GM19452 (cell line): ENCODE data around the gene GPNMB.
"Not testable (repeated sequence)": the region's sequence is repeated elsewhere in the genome, so short reads cannot be mapped to it uniquely, and the experiment has no call there.

ENCODE experiments used
- ATAC-seq: cut with Tn5 transposase; IDR thresholded peaks from one replicate; pipeline ENCODE4 v1.9.1; 2021; ENCODE audit not compliant: unreplicated experiment

Gene GPNMB

DNA sequence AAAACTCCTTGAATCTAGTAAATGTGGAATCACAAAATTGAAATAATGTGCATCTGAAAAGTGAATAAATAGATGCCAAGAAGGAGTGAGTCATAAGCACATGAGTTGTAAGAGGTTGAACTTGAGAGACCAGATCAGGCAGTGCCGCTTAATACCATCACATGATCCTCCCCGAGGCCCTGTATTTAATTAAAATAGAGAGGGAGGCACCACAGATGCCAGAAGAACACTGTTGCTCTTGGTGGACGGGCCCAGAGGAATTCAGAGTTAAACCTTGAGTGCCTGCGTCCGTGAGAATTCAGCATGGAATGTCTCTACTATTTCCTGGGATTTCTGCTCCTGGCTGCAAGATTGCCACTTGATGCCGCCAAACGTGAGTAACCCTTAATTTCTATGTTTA is at the start of gene GPNMB:
Gene GPNMB (plus strand): TSS at position 221 of the 400 bp plus-strand sequence. CDS start 83 bp downstream, at position 304.
- ATAC-seq, result no peak

DNA sequence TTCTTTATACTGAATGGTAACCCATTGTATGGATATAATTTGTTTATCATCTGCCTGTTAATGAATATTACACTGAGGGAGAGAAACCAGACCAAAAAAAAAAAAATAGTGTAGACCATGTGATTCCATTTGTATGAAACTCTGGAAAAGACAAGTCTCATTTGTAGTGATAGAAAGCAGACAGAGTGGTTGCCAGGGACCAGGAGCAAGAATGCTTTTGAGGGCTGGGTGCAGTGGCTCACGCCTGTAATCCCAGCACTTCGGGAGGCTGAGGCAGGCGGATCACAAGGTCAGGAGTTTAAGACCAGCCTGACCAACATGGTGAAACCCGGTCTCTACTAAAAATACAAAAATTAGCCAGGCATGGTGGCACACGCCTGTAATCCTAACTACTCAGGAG is 48.8 kb upstream of the GPNMB start:
- ATAC-seq, result not testable (repeated sequence)

DNA sequence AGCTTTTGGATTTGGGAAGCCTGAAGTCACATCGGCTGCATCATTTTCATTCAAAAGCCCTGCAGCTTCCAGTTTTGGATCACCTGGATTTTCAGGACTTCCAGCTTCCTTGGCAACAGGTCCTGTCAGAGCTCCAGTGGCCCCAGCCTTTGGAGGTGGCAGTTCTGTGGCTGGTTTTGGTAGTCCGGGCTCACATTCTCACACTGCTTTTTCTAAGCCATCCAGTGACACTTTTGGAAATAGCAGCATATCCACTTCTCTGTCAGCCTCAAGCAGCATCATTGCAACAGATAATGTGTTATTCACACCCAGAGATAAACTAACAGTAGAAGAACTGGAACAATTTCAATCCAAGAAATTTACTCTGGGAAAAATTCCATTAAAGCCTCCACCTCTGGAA is 46.2 kb upstream of the GPNMB start:
- ATAC-seq, result no peak

DNA sequence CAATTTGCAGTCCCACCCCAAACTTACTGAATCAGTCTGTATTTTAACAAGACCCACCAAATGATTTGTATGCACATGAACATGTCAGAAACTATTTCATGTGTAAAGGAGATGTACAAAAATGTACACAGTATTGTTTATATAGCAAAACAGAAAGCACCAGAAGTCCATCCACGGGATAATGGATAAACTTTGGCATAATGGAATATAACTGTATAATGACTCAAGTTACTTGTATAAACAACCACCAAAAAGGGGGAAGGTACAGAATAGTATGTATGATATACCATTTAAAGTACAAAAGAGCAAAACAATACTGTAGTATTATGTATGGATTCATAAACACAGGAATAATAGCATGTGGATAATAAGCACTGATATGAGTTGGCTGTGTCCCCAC is 42.3 kb upstream of the GPNMB start:
- ATAC-seq, result no peak

DNA sequence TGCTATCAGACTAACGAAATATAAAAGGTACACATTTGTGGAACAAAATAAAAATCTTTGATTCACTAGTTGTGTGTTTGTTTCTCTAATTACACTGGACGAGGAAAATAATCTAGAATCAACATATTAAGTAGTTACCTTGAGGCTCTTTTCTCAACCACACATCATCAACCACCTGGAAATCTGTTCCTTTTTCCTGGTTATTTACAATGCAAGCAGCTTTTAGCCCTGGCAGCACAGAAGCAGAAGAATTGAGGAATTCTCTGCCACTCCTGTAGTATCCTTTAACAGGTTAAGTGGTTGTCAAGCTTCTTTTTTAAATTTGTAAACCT is 41.0 kb upstream of the GPNMB start:
- ATAC-seq, result no peak

DNA sequence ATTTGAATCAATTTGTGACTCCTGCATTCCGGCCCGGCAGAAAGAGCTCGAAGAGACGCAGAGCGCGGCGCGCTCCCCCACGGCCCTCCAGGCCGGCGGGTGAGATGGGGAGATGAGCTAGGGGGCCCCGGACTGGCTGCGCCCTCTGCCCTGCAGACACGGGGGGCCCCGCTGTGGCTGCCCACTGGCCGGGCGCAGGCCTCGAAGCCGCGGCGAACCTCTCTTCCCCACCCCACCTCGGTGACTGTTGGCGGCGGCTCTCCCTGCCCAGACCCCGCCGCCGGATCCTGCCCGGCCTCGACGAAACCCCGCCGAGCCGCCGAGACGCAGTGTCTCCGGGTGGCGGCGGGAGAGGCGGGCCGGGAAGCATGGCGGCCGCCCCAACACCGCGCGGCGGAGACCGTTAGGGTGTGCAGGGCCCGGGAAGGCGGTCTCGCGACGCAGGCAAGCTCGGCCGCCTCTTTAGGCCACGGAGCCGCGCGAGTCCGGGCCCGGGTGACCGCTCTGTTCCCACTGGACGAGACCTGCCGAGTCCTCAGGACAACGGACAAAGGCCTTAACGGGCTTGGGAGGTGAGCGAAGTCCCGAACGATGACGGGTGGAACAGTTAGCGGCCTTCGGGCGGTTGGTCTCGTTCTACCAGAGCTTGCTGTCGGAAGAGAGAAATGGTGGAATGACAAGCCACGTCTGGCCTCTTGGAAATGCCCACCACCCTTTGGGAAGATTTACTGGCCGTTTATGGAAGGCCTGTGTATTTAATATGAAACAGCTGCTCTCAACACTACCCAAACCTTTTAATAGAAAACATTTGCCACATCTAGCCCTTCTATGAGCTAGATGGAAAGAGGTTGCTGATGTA is 40.4 kb upstream of the GPNMB start:
- ATAC-seq, result no peak

DNA sequence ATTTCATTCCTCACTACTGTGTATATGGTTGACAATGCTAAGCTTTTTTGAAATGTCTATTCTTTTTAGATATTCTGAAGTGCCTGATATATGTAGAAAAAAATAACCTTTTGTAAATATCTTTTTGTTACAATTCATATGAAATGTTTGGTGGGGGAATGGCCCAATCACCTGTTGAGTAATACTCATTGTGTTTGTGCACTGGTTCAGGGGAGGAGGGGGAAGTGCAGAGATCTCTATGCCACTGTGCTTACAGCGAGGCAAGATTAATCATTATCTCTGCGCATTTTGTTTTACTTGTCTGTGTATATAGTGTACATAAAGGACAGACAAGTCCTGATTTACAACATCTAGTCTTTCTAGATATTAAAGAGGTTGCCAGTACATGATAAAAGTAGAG is 39.6 kb upstream of the GPNMB start:
- no peak for ATAC-seq

DNA sequence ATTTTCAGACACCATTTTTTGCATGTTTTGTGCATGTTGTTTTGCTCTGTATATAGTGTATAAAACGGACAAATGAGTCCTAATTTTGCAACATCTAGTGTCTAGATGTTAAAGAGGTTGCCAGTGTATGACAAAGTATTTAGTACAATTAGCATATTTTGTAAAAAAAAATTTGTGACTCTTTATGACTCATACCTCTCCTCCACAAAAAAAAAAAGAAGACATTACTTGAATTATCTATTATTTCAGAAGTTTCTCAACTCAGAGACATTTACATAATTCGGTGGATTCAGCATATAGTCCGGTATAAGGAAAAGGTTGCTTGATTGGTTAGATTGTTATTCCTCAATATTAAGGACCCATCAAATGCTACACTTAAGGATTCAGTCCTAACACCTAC is 38.7 kb upstream of the GPNMB start:
- ATAC-seq, result no peak

DNA sequence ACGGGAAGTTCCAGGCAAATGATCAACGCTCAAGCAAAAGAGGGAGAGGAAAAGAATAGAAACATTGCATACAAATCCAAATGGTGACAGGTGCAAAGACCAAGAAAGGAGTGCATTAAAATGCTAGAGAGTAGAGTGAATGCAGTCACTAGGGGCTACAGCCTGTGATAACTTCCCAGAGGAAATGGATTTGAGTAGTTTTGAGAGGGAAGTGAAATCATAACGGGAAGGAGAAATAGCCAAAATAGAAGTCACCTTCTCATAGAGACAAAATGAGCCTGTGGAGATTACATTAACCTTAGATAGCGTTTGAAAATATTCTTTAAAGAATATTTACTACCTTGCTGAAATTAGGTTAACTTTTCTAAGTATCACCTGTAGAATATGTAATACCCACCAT is 38.3 kb upstream of the GPNMB start:
- ATAC-seq, result no peak

DNA sequence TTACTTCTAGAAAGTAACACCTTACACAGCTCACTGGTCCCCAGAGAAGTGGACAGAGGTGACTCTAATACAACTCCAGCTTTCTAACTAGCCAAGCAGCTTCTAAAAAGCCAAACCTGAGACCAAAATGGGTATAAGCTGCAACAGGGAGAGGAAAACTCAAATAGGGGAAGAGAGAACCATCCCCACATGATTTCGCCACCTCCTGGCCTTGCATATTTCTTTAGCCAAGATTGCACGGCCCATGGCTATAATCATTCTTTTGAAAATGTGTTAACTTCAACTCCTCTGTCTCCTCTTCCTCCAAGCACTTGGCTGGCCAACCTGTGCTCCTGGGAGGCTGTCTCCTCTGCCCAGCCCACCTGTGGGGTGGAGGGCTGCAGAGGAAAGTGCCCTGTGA is 36.1 kb upstream of the GPNMB start:
- no peak for ATAC-seq

DNA sequence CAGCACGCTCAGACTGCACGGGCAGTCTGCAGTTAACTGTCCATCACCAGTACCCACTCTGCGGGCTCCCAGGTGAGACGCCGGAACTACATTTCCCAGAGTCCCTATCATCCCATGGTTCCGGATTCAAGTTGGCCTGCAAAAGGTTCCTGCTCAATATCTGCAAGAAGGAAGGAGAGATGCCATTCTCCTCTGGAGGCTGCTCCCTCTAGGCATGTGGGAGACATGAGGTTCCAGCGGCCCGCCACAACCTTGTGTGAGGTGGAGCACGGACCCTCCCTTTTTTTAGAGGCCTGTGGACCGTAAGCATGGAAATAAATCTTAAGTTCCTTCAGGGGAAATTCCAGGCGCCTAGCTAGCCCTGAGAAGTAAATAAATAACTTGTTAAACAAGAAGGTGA is 35.0 kb upstream of the GPNMB start:
- no peak for ATAC-seq

DNA sequence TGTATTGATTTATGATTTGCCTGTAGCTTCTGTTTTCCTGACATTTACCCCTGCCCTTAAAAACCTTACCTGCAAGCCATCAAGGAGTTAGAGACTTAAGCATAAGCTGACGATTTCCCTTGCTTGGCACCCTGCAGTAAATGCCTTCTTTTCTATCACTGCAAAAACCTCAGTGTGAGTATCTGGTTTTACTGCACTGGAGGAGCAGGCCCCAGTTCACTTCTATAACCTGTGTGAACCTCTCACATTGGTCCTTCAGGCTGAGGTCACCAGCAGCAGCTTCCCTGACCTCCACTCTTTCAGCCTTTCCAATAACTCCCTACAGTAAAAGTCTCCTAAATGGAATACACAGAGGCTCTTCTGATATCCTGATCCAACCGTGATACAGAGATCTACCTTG is 34.2 kb upstream of the GPNMB start:
- ATAC-seq, result no peak

DNA sequence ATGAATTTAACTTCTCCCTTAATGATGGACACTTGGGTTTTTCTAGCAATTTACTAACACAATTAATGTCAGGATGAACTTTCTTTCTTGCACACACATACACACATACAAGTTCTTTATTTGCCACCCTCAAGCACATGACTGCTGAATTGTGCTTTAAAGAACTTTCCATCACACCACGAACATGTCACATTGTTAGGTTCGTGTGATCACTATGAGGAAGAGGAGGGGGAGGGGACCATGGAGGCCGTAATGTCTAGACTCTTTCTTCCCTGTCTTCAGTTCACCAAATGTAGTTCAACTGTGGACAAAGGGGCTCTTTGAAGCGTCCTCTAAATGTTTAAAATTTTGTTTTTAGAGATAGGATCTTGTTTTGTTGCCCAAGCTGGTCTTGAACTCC is 33.7 kb upstream of the GPNMB start:
- ATAC-seq, result no peak

DNA sequence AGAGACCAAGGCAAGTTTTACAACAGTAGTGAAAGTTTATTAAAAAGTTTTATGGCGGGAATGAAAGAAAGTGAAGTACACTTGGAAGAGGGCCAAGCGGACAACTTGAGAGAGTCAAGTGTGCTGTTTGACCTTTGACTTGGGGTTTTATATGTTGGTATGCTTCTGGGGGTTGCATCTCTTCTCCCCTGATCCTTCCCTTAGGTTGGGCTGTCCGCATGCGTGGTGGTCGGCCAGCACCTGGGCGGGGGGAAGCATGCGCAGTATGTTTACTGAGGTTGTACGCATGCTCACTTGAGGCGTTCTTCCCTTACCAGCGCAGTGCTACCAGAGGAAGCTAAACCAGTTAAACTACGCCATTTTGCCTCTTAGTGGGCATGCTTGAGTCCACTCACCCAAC is 32.8 kb upstream of the GPNMB start:
- no peak for ATAC-seq

DNA sequence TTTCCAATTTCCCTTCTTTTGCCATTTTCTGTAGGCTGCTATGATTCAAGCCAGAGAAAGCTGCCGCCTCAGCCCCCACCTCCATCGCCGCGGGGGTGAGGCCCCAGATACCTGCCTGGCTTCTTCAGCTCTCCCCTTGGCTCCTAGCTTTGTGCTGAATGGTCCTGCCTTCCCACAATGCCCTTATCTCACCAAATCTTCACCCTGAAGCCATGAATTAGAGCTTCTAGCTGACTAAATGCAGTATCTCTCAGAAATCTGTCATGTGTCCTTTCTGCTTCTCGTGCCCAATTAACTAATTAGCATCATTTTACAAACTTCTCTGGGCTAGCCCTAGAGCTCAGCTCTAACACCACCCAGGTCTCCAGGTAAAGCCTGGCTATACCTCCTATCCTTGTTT is 32.2 kb upstream of the GPNMB start:
- ATAC-seq, result no peak

DNA sequence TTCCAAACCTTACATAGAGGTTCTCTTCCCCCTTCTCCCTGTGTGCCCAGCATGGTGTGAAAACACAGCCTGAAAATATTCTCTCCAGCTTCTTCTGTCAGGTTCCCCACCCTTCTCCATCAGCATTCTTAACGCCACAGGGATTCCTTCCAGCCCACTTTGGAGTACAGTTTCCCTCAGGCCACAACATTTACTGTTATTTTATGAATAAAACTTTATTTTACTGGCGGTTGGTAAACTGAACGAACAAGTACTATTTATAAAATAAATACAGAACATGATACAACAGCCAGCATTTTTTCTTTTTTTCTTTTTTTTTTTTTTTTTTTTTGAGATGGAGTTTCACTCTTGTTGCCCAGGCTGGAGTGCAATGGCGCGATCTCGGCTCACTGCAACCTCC is 31.6 kb upstream of the GPNMB start:
- ATAC-seq, result no peak

DNA sequence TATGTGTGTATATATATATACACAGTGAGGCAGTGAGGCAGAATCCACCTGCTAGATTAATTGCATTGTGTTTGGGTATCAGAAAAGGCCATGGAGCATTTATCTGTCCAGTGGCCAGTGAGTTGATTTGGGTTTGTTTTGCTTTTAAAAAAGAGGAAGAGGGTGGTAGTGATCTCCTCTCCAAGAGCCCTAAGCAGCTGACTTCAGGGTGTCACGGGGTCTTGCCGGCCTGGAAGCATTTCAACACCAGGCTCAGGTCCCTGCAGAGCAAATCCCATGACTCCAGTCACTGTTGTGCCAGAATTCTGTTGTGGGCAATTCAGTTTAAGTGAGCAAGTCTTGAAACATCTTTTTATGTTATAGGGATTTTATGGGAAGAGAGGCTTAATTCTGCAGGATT is 30.6 kb upstream of the GPNMB start:
- ATAC-seq, result no peak

DNA sequence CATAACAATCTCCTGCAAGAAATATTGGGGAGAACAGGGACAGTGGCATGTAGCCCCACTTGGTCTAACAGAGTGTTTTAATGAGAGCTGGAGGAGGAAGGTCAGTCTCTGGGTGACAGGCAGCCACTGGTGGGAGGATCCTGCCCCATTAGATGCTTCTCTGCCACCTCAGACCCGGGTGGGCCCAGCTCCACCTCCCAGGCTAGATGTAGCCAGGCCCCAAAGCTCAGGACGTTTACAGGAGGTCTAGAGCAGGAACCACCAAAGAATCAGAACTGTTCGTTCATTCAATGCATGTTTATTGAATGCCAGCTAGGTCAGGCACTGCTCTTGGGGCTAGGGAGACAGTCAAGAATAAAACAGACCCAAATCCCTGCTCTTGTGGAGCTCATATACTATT is 28.4 kb upstream of the GPNMB start:
- ATAC-seq, result no peak

DNA sequence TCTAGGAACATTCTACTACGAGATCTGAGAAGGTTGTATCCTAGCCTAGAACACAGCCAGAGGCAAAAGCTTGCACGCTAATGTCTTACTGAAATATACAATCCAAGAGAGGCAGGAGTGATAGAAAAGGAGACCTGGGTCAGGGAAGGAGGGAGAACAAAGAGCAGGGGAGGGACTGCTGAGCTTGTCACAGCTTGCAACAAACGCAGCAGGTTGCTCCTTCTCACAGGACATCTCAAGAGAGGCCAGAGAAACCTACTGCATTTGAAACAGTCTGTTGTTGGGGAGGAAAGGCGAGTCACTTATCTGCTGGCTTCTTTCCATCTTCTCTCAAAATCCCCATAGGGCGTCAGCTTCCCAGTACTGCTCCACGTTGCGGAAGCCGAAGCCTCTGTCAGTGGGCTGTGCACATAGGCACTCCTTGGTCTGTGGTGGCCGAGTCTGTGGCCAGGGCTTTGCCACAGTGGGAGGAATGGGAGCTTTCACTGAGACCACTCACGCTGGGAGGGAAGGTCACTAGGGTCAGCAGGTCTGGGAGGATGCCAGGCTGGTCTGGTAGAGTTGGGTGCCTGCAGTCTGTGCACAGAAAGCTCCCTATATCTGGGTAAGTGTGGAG is 25.8 kb upstream of the GPNMB start:
- ATAC-seq, result no peak

DNA sequence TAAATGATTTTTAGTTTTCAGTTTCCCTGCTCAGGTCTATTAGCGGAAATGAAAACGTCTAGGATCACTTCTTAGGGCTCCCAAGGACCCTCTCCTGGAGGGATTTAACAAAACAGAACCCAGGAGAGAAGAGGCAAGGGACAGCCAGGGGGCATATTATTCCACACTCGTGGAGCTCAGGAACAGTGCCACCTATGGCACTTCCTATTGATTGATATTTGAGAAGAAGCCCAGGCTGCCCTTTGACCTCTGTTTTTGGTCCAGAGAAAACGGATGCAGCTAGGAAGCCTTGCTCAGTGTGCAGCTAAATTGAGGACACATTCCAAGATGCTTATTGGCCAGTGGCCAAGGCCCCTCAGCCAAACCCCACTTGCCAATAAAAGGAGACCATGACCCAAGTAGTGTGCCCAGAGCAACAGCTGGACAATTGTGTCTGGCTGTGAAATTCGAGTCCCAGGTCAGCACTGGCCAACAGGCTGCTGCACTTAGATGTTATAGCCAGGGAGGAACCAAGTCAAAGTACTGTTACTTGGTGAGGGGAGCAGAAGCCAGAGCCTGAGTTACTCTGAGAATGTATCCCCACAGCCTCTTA is 24.0 kb upstream of the GPNMB start:
- no peak for ATAC-seq

DNA sequence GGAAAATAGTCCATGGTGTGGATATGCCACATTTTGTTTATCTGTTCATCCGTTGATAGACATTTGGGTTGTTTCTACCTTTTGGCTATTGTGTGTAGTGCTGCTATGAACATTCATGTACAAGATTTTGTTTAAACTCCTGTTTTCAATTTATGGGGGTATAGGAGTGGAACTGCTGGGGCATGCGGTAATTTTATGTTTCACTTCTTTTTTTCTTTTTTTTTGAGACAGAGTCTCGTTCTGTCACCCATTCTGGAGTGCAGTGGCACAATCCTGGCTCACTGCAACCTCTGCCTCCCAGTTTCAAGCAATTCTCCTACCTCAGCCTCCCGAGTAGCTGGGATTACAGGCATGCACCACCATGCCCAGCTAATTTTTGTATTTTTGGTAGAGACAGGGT is 22.2 kb upstream of the GPNMB start:
- ATAC-seq, result not testable (repeated sequence)

DNA sequence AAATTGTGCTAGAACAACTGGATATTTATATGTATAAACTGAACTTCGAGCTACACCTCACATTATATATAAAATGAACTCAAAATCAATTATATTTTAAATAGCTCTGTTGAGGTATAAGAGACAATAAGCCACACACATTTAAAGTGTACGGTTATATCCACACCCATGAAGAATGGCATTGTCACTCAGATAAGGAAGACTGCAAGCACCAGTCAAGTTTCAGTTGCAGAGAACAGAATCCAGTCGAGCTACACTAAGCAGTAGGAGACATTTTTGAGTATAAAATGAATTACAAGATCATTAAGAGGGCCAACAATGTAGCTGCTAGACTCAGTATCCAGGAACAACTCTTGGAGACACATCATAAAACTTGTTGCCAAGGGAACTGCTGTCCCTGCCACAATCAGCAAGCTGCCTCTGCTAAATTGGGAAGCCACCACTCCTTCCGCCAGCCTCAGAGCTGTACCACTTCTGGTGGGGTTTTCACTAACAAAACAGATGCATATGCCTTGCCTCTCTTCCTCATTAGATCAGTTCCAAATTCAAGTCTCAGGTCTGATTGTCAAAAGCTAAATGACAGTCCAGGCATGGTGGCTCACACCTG is 19.6 kb upstream of the GPNMB start:
- ATAC-seq, result no peak
